Activated CD8-positive, alpha-beta memory T cell treated with anti-CD3 and anti-CD28 coated beads for 36 hours (primary cell): ENCODE results near the gene CCDC47. TPM values are rescaled to one million over a fixed set of nuclear protein-coding genes. Genes with fewer than 3 reads are reported as not detected.

Source experiments
- CTCF ChIA-PET: fragments of 350-600 bp; sonication (Branson Sonifier 250); formaldehyde crosslinking; loops from one replicate; lab custom pipeline; 2021; ENCODE audit warnings: antibody characterized with exemption; lab: Charles Lee
- POLR2A ChIA-PET: fragments of 350-600 bp; sonication (Branson Sonifier 250); formaldehyde crosslinking; loops from one replicate; lab custom pipeline; 2021; ENCODE audit warnings: antibody characterized with exemption; lab: Charles Lee
- total RNA-seq, 2 experiments: library from RNA; stranded (reverse); gene quantifications; one replicate each; pipeline ENCODE4 v1.2.3, GENCODE V29; 2021

CCDC47 gene
- total RNA-seq, 2 experiments from 2014 or later, result 98.4 to 98.9 TPM

DNA sequence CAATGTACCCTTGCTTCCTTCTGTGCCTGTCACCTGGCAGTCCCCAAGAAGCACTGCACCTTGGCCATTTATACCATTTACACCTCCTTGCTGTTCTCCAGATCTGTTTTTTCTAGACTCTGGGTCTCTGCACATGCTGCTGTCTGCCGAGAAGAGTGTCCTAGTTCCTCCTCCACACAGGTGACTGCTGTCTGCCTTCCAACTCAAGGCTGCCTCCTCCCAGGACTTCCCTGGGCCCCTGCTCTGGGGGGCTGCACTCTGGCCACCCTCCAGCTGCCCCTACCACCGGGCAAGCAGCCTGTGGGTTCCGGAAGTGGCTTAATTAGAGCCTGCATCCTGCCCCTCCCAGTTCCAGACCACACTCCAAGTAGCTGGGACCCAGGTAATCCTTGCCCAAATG lies 67.7 kb downstream of the CCDC47 start:
- POLR2A ChIA-PET, result interaction anchor here (1.1 kb wide), 1 partner anchor 11 kb away, joined by 4 read pairs; no protein-coding TSS in a partner anchor
- CTCF ChIA-PET, result interaction anchor here (1.2 kb wide), 1 partner anchor 8 kb away, joined by 4 read pairs; no protein-coding TSS in a partner anchor

DNA sequence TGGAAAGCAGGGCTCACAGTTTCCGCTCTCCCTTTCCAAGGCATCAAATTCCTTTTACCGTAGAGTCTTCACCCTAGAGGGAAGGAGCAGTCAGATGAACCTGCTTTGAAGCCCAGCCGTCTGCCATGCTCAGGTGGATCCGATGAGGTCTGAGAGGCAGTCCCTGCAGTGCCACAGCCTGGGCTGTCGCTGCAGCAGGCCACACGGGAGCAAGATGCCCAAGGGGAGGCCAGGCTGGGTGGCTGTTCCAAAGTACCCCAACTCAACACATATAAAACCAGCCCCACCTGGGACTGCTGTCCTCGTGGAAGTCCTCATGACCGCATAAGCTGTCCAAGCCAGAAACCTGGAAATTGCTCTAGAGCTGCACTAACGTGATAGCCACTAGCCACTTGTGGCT lies 68.6 kb downstream of the CCDC47 start:
- POLR2A ChIA-PET, result interaction anchor here (0.6 to 1.1 kb wide), 2 partner anchors 10 to 67 kb away, joined by 4 to 5 read pairs; no protein-coding TSS in a partner anchor

GRCh38 chr17:63704259-63704576 lies 69.2 kb downstream of the CCDC47 start:
- ChIA-PET CTCF (no interaction called here), POLR2A (interaction anchor here (0.6 kb wide), 1 partner anchor 68 kb away, joined by 5 read pairs; no protein-coding TSS in a partner anchor)

More for the DNA sequence above, 68.6 kb downstream of the CCDC47 start:
- CTCF ChIA-PET, result interaction anchor here (0.6 kb wide), 1 partner anchor 10 kb away, joined by 5 read pairs; no protein-coding TSS in a partner anchor

DNA sequence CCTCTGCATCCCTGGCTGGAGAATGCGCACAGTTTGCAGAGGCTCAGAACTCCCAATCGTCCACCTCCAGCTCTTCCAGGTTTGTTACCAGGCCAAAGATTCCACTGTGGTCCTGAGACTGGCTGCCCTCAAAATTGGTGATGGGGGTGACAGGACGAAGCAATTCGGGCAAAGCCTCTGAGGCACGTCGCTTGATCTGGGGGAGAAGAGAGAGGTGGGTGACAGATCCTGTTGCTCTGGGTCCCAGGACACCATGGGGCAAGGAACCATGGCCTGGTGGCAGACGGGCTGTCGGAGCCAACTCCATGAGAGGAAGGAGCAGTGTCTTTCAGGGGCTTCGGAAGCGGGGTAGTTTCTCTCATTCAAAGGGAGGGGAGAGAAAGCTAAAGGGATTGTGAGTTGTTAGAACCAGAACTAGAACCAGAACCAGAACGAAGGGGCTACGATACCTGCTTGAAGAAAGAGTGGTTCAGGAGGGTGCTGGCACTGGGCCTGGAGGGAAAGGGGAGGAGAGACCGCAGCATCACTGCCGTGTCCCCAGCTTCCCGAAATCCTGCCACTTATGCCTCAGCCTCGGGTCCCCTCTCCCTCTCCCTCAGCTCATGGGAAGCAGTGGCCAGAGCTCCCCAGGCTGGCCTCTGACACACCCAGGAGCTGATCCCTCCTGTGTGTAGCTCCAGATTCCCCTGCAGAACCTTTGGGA lies 69.7 kb downstream of the CCDC47 start:
- ChIA-PET CTCF (no interaction called here), POLR2A (no interaction called here)

DNA sequence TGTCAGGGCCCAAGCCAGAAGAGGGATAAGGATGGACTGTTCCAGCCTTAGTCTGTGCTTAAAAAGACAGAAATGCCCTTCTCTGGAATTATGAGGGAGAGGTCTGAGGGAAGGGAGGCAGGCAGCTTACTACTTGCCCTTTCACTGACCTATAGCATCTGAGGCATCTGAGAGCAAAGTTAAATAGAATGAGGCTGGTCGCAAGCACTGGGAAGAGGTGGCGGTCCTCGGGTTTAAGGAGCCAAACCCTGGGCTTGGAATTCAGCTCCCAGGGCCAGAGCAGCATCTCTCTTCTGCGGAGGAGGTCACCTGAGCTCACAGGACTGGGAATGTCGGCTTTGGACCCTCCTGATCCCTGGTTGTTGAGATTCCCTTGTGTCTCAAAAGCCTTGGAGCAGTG lies 70.4 kb downstream of the CCDC47 start:
- POLR2A ChIA-PET, result interaction anchor here (3.2 kb wide), 1 partner anchor 71 kb away, joined by 21 read pairs; the partner anchor contains the start of genes CCDC47 and DDX42
- CTCF ChIA-PET, result interaction anchor here (0.7 kb wide), 1 partner anchor 91 kb away, joined by 3 read pairs; no protein-coding TSS in a partner anchor

- POLR2A ChIA-PET, result interaction anchor here (3.2 kb wide), 1 partner anchor 72 kb away, joined by 21 read pairs; the partner anchor contains the start of genes CCDC47 and DDX42
- CTCF ChIA-PET, result interaction anchor here (0.7 kb wide), 1 partner anchor 90 kb away, joined by 3 read pairs; no protein-coding TSS in a partner anchor
Measured at GRCh38 chr17:63702721-63703015, 70.7 kb downstream of the CCDC47 start.

DNA sequence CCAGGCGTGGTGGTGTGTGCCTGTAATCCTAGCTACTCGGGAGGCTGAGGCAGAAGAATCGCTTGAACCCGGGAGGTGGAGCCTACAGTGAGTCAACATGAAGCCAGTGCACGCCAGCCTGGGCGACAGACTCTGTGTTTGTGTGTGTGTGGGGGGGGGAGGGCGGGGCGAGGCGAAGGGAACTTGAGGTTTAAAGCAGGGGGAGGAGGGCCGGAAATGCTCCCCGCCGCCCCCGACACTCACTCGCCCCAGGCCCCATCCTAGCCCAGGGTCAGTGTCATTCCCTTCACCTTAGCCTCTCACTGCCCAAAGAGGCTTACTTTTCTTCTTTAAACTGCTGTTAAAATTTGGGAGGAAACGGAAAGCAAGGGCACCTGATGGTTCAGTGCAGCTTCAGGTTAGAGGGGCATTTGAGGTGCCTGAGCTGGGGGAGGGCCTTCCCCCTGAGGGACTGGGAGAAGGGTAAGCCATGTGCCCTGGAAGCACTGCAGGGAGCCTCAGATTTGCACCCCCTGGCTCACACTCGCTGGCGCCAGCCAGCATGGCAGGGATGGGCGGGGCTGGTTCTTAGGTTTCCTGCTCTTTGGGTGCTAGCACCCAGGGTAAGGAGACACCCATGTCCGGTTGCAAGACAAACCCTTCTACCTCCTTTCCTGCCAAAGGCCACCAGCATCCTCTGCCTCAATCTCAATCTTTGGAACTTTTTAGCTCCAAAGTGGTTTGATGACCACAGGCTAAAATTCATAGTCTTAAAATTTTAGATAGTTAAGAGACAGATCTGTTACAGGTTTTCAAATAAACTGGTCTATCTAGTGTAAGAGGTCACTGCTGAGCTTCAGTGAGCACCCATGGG lies 71.3 kb downstream of the CCDC47 start:
- CTCF ChIA-PET, result interaction anchor here (0.7 to 1.5 kb wide), 2 partner anchors 8 to 90 kb away, joined by 3 to 8 read pairs; no protein-coding TSS in a partner anchor
- POLR2A ChIA-PET, result interaction anchor here (0.6 to 3.2 kb wide), 8 partner anchors 7 to 448 kb away, joined by 3 to 21 read pairs (median 4); partner anchors contain the start of genes CCDC47, DCAF7, DDX42 and STRADA

GRCh38 chr17:63701456-63701820 lies 72.0 kb downstream of the CCDC47 start:
- POLR2A ChIA-PET, result interaction anchor here (0.6 to 3.2 kb wide), 11 partner anchors 8 to 964 kb away, joined by 3 to 21 read pairs (median 4); partner anchors contain the start of genes CCDC47, DCAF7, DDX42 and MAP3K3
- CTCF ChIA-PET, result interaction anchor here (0.8 to 1.5 kb wide), 3 partner anchors 9 to 79 kb away, joined by 3 to 8 read pairs (median 3); partner anchors contain the start of genes CCDC47 and MAP3K3

DNA sequence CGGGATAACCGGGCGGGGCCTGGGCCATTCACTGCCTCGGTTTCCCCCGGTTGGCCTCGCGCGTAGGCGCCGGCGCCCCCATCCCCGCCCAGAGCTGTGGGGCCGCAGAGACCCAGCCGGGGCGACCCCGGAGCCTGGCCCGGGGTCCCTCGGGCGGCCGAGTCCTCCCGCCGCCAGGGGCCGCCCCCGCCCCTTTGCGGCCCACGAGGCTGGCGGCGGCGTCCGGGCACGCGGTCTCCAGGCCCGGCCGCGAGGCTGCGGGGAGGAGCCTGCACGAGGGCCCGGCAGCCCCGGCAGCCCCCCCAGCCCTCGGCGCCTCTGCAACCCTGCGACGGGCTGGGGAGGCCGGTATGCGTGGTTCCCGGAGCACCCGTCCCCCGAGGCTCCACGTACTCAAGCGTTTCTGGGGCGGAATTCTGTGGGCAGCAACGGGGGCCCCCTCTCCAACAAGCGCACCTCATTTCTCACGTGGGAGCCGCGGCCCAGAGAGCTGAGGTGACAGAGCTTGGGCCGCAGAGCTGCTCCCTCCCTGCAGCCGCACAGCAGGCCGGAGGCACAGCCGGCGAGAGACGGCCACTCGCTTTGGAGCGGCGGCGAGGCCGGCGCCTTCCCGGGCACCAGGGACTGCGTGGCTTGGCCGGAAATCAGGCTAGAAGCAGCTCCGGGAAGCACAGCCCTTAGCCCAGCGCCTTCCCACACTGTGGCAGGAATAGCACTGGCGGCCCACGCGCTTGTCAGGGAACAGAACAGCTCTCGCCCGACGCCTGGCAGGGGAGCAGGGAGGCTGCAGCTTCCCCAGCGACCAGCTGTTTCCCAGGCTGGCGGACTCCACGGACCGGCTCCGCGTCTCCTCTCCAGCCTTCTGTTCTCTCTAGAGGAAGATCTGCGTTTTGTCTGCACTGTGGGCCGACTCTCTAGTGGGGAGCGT lies 72.6 kb downstream of the CCDC47 start:
- ChIA-PET POLR2A (interaction anchor here (0.6 to 3.2 kb wide), 12 partner anchors 9 to 963 kb away, joined by 3 to 21 read pairs (median 4); partner anchors contain the start of genes CCDC47, DCAF7, DDX42 and MAP3K3), CTCF (interaction anchor here (0.8 to 1.5 kb wide), 3 partner anchors 10 to 78 kb away, joined by 3 to 8 read pairs (median 3); partner anchors contain the start of genes CCDC47 and MAP3K3)

- ChIA-PET POLR2A (interaction anchor here (0.6 to 3.2 kb wide), 4 partner anchors 42 to 127 kb away, joined by 3 to 21 read pairs (median 6); partner anchors contain the start of genes CCDC47, DDX42 and MAP3K3), CTCF (interaction anchor here (1.1 kb wide), 1 partner anchor 73 kb away, joined by 3 read pairs; the partner anchor contains the start of gene CCDC47)
Measured at GRCh38 chr17:63699638-63700527, 73.5 kb downstream of the CCDC47 start, which contains the start of gene LIMD2. Gene LIMD2 (minus strand): TSS chr17:63700125. CDS start chr17:63699298, 827 bp downstream.

GRCh38 chr17:63698886-63699637 lies 74.3 kb downstream of the CCDC47 start:
- ChIA-PET CTCF (interaction anchor here (1.0 to 3.2 kb wide), 3 partner anchors 11 to 273 kb away, joined by 3 to 21 read pairs (median 13); no protein-coding TSS in a partner anchor), POLR2A (interaction anchor here (0.6 to 2.2 kb wide), 12 partner anchors 7 to 449 kb away, joined by 3 to 15 read pairs (median 5); partner anchors contain the start of genes CCDC47, DDX42 and MAP3K3)

DNA sequence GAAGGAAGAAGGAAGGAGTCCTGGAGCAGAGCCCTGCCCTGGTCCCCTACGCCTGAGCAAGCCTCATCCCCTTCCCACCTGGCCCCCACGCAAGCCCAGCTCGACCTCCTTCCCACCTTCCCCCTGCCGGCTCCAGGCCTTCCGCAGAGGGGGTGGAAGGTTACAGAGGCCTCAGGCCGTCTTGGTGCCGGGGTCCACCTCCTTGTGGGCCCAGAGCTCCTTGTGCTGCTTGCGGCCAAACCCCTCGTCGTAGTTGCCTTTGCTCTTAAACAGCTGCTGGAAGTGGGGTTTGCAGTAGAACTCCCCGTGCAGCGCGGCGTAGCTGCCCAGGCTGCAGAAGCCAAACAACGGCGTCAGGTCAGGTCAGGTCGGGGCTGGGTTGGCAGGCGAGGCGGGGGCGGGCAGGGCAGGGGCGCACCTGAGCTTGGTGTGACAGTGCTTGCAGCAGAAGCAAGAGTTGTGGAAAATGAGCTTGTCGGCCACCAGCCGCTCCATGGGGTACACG lies 75.0 kb downstream of the CCDC47 start:
- ChIA-PET CTCF (interaction anchor here (0.5 to 3.2 kb wide), 9 partner anchors 12 to 273 kb away, joined by 3 to 21 read pairs (median 4); no protein-coding TSS in a partner anchor), POLR2A (interaction anchor here (0.6 to 2.2 kb wide), 11 partner anchors 8 to 449 kb away, joined by 3 to 15 read pairs (median 4); partner anchors contain the start of genes CCDC47, DDX42 and MAP3K3)

DNA sequence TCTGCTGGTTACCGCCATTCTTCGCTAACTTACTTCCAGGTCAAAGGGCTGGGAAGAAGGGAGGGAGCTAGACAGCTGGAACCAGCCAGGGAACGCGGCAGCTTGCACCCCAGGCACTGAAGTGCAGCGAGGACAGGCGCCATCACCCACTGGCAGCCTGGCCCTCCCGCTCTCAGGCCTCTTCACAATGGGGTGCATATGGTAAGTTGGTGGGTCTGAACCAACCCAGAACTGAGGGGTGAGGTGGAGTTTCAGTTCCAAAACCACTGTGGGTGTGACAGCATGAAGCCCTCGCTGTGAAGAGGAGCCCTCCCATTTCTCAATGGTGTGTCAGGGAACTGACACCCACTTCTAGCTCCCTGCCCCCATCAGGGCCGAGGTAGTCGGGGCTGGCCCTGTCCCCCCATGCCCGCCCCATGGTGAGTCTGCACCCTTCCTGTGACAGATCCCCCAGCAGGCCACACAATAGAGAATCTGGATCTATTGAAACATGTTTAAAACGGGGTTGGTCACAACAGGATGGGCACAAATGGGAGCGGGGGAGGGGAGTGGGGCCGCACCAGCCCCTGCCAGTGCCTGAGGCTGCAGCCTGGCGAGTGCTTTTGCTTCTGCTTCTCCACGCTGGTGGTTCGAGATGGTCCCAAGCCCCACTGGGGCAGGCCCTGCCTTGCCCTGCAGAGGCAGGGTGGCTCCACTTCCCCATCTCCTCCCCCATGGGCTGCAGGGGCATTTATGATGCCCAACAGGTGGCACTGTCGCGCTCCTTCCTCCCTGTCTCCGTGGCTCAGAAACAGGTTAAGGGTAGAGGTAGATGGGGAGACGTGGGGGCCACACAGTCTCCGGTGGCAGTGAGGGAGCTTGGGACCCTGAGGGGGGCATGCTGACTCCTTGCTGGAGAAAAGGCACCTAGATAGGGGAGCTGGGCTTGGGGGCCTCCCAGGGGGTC lies 75.8 kb downstream of the CCDC47 start:
- POLR2A ChIA-PET, result interaction anchor here (0.6 to 2.2 kb wide), 10 partner anchors 9 to 221 kb away, joined by 3 to 15 read pairs (median 6); partner anchors contain the start of genes CCDC47, DDX42 and MAP3K3
- CTCF ChIA-PET, result interaction anchor here (0.5 to 3.2 kb wide), 18 partner anchors 9 to 272 kb away, joined by 3 to 21 read pairs (median 4); partner anchors contain the start of genes CCDC47 and DDX42
